Glomerular endothelial cell (primary cell): ENCODE measurements around the gene NSA2. TPM values are rescaled to one million over a fixed set of nuclear protein-coding genes. Genes with fewer than 3 reads are reported as not detected.
"Not testable (repeated sequence)": the region's sequence is repeated elsewhere in the genome, so short reads cannot be mapped to it uniquely, and the experiment has no call there.

ENCODE experiments used
- DNase-seq: peaks from one replicate; pipeline ENCODE4 v3.0.0-alpha.2; 2011; ENCODE audit warnings: low read depth, low spot score; ENCODE audit errors: extremely low read depth
- total RNA-seq: library from RNA; depleted of rRNA; stranded (reverse); fragments of >200 nt; gene quantifications from 2 replicates; pipeline ENCODE4 v1.2.3, GENCODE V29; 2015

The NSA2 gene
- 57.9 and 127 TPM in 2 replicates for total RNA-seq

- peak; percentile 73 for DNase-seq
These were observed at the start of gene NSA2, which contains the start of gene GFM2 for GRCh38 chr5:74766849-74767578. Gene NSA2, plus strand, starts transcription at chr5:74767249. Its CDS starts 112 bp downstream, at chr5:74767361. Gene GFM2, minus strand, starts transcription at chr5:74767117. Its CDS starts 3,375 bp downstream, at chr5:74763742.

DNA sequence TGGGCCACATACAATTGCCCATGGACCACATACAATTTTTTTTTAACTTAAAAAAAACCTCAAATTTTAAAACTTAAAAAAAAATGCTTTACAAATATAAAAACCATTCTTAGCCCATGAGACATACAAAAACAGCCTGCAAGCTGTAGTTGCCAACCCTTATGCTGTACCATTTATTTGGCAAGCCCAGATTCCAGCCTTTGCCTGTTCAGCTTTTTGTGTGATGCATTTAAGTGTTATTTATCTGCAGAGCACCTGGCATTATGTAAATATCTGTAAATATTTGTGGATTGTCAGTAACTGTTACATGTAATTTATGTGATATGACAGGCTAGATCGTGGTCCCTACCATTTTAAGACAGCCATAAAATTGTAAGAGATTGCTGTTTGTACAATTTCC is 49.5 kb upstream of the NSA2 start:
- no peak for DNase-seq

- no peak for DNase-seq
These were observed 44.8 kb upstream of the NSA2 start for GRCh38 chr5:74722271-74722670.

DNA sequence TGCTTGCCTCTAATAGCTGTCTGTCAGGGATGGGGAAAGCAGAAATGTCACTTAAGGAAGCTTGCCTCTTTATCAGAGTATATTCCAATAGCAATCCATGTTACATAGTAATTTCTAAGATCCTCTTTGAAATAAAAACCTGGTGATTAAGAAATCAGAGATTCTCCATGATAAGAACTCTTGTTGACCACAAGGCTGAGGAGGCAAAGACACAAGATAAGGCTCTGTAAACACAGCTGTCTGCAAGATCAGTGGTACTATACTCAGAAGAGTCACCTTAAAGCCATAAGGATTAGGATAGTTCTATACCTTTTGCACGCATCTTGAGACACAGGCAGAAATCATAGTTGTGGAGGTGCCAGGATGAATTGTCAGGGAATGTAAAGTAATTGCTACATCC is 41.7 kb upstream of the NSA2 start:
- no peak for DNase-seq

DNA sequence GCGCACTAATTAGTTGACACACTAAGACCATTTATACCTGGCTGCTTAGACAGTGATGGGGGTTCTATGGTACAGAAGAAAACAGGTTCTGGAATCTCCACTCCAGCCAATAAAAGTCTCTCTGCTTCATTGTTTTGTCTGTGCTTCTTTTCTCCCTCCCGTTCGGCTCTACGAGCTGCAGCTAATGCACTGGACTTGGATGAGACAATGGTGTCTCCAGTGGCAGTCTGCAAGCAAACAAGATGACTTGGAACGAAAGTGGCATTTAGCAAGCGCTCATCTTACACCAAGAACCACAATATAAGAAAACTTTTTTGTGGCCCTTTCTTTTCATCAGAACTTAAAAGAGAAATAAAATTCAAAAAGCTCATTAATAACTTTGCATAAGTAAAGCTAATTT is 30.3 kb upstream of the NSA2 start:
- no peak for DNase-seq

GRCh38 chr5:74738406-74738805 is 28.6 kb upstream of the NSA2 start:
- DNase-seq, result no peak

GRCh38 chr5:74748742-74749141 is 18.3 kb upstream of the NSA2 start:
- not testable (repeated sequence) for DNase-seq

DNA sequence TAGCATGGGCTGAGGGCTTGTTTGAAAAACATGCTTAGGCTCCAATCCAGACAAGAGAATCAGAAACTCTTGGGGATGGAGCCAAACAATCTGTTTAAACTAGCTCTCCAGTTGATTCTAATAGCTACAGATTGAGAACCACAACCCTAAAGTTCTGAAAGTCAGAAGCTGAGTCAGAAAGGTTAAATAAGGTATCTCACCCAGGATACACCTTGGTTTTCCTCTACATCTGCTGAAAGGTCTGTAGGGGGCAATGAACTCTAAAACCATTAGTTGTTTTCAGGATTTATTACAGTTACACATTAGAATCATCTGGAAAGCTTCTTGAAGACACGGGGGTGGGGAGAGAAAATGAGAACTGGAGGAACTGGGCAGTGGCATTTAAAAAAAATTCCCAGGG is 5.8 kb upstream of the NSA2 start:
- DNase-seq, result no peak

DNA sequence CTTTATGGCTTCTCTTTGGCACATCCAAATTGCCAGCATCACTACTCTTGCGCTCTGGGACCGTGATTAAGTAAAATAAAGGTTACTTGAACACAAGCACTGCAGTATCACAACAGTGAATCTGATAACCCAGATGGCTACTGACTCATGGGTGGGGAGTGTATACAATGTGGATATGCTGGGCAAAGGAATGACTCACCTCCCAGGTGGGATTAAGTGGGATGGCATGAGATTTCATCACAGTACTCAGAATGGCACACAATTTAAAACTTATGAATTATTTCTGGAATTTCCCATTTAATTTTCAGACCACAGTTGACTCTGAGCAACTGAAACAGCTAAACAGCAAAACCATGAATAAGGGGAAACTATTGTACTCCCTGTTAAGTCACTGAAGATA is 4.5 kb upstream of the NSA2 start:
- peak; percentile 9 for DNase-seq

DNA sequence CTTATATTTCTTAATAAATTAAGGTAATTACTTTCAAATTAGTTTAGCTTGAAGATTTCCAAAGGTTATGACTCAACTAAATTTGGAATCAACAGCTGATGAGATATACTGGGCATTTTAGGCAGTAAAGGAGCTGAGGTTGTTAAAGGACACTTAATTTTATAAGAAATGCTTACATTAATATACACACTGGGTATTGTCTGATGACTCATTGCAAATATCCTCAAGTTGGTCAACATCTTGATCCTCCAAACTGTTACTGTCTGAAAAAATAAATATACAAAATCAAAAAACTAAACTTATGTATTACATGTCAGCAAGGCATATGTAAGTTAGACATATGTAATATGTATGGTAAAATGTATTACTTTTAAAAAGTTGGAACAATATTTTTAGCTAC is 3.5 kb upstream of the NSA2 start:
- no peak for DNase-seq

DNA sequence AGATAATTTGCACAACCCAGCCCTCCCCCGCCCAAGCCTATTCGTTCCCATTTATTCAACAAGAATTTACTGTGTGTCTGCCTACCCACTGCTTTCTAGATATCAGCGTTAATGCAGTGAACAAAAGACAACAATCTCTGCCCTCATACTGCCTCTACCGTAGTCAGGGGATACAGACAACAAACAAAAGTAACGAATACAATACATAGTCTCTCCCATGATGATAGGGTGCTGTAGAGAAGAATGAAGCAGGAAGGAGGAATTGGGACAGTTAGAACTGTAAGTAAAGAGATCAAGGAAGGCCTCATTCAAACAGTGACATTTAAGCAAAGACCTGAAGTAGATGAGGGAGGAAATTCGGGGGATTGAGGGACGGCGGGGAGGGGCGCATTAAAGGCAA is 1.8 kb upstream of the NSA2 start:
- peak; percentile 9 for DNase-seq

GRCh38 chr5:74765929-74766328 is 1.1 kb upstream of the NSA2 start:
- no peak for DNase-seq

DNA sequence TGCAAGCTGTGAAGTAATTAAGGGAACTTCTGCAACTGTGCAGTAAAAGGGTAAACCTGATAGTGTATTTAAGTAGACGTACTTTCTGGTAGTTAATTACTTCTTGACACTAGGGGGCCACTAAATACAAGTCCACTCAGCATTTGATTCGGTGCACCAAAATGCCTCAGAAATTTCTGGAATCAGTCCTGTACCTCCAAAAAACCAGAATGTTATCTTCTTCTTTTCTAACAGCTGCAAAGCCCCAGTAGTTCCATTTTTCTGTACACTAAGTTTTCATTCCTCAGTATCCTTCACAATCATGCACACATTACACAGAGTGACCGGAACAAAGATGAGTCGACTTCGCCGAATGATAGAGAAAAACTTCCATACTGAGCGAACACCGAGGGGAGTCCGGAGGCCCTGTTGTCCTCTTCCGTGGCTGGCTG is 616 bp upstream of the NSA2 start:
- peak; percentile 37 for DNase-seq

DNA sequence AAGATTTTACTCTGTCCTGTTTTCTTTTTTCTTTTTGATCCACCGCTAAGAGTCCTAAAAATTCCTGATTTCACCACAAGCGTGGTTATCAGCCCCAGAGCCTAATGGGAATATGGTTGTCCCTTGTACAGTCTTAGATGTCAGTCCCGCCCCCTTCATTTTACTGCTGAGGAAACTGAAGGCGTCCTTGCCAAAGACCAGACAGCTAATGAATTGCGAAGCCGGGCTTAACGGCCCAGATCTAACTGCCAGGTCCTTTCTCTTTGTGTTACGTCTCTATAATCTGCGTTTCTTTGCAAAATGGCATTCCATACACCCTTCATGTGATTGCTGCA is 497 bp downstream of the NSA2 start:
- peak; percentile 22 for DNase-seq

DNA sequence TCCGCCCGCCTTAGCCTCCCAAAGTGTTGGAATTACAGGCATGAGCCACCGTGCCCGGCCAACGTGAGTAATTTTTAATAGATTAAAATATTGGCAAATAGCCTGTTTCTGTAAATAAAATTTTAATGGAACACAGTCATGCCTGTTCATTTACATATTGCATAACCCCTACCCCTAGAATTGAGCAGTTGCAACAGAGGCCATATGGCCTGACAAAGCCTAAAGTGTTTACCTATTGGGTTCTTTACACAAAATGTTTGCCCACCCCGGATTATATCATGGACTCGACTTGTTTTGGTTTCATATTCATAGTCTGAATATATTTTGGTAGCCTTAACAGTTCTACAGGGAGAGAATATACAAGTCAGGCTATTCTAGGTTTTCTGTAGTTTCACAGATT is 5.3 kb downstream of the NSA2 start:
- DNase-seq, result no peak

- no peak for DNase-seq
These were observed 11.6 kb downstream of the NSA2 start for GRCh38 chr5:74778609-74779008.

DNA sequence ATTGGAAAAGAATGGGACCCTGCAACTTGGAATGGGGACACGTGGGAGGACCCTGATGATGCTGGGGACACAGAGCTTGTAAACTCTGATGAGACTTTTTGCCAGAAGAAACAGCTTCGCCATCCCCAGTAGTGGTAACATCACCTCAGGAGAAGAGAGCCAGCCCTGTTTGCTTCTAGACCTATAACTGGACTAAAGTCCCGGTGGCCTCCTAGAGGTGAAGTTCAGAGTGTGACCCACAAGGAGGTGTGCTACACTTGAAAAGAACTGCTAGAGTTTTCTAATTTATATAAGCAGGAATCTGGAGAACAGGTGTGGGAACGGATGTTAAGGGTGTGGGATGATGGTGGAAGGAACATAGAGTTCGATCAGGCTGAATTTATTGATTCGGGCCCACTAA is 19.8 kb downstream of the NSA2 start:
- DNase-seq, result no peak

DNA sequence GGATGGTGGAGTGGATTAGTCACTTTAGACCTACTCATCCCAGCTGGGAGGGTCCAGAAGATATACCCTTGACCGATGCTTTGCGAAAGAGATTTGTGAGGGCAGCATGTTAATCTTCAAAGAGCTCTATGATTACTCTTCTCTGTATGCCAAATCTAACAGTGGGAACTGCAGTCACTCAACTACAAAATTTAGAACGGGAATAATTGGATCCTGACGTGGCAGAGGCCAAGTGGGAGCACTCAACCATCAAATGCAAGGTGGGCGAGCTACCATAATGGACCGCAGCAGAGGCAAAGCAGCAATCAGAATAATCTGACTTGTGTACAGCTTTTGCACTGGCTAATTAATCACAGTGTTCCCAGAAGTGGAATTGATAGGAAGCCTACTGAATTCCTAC is 20.4 kb downstream of the NSA2 start:
- DNase-seq, result no peak

- not testable (repeated sequence) for DNase-seq
These were observed 24.6 kb downstream of the NSA2 start for GRCh38 chr5:74791669-74792068.

GRCh38 chr5:74798977-74799911 is 32.2 kb downstream of the NSA2 start:
- no peak for DNase-seq

- no peak for DNase-seq
These were observed 34.1 kb downstream of the NSA2 start for GRCh38 chr5:74801197-74801596.

DNA sequence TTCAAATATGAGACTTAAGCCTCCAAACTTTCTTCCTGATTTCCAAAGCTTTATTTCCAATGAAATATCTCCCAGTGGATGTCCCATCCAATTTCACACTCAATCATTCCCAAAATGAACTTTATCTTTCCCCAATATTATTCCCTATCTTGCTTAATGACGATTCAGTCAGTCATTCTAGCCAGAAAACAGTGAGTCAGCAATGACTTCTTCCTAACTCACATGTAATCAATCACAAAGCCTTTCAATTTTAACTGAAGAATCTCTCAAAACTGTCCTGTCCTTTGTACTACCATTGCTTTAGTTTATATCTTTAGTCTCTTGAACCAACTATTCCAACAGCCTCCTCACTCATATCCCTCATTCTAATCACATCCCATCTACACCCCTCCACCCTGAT is 34.9 kb downstream of the NSA2 start:
- DNase-seq, result no peak
